Measurements from ENCODE around the gene MCUB. TPM values are rescaled to one million over a fixed set of nuclear protein-coding genes. Genes with fewer than 3 reads are reported as not detected.
A peak's percentile ranks its signal among the peaks of the same experiment; 100 is the strongest.

MCUB gene
- total and polyA plus RNA-seq, 9 of the 15 experiments (the other 6 are each of a cell fraction or from before 2014, with no cell fraction given), result 1.4 to 21.5 (median 5.4) TPM

DNA sequence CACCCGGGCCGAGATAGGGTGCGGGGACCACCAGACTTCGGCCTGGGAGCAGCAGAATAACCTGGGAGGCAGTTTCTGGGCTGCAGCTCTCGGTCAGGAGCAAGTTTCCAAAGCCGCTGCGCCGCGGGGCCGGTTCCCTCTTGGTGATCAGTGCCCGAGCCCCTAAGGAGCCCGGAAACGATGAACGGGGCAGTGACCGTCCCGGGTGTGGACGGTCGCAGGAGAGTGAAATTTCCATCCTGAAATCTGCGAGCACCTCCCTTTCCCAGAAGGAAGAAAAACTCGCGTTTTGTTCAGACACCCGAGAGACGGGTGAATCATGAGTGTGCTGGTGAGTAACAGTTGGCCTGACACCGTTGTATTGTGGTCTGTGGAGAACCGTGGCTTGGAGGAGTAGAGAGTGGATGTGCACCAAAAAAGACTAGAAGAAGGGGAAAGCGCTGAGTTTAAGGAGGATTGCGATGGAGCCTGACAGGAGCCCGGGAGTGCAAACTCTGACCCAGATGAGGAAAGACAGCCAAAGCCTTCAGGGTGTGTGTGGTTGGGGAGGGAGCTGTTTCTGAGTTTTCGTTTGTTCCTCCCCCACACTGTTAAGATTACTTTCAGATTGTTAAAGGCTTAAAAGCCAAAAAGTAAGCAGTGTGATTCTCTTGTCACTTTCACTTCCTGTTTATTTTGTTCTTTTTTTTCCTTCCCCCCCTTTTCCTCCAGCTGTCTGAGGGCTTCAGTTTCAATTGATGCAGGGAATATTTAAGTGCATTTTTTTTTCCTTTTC is 828 bp downstream of the MCUB start (continued):
- no peak for TF ChIP-seq POU5F1 (IDR thresholded peaks at IDR 0.05; ENCODE audit: borderline replicate concordance, low read depth, low read length, partially characterized antibody)
- TF ChIP-seq SPI1 (IDR thresholded peaks at IDR 0.05; ENCODE audit: borderline replicate concordance, low read depth, low read length), result peak; percentile 63; the same call in 1 of the 2 replicates
- TF ChIP-seq, protein P1, sequence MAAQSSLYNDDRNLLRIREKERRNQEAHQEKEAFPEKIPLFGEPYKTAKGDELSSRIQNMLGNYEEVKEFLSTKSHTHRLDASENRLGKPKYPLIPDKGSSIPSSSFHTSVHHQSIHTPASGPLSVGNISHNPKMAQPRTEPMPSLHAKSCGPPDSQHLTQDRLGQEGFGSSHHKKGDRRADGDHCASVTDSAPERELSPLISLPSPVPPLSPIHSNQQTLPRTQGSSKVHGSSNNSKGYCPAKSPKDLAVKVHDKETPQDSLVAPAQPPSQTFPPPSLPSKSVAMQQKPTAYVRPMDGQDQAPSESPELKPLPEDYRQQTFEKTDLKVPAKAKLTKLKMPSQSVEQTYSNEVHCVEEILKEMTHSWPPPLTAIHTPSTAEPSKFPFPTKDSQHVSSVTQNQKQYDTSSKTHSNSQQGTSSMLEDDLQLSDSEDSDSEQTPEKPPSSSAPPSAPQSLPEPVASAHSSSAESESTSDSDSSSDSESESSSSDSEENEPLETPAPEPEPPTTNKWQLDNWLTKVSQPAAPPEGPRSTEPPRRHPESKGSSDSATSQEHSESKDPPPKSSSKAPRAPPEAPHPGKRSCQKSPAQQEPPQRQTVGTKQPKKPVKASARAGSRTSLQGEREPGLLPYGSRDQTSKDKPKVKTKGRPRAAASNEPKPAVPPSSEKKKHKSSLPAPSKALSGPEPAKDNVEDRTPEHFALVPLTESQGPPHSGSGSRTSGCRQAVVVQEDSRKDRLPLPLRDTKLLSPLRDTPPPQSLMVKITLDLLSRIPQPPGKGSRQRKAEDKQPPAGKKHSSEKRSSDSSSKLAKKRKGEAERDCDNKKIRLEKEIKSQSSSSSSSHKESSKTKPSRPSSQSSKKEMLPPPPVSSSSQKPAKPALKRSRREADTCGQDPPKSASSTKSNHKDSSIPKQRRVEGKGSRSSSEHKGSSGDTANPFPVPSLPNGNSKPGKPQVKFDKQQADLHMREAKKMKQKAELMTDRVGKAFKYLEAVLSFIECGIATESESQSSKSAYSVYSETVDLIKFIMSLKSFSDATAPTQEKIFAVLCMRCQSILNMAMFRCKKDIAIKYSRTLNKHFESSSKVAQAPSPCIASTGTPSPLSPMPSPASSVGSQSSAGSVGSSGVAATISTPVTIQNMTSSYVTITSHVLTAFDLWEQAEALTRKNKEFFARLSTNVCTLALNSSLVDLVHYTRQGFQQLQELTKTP (IDR thresholded peaks at IDR 0.05; ENCODE audit: low read depth in 1 of 2, partially characterized antibody in 2 of 2), result no peak
- no peak for TF ChIP-seq ZBTB1 (CRISPR knock-in tag; IDR thresholded peaks at IDR 0.05; ENCODE audit: borderline replicate concordance, low read depth)
- no peak for TF ChIP-seq ZNF316 (IDR thresholded peaks at IDR 0.05)
- no peak for TF ChIP-seq U2AF1 (optimal IDR thresholded peaks at IDR 0.05; ENCODE audit: low read depth, low read length)
- no peak for TF ChIP-seq ZNF583 (CRISPR knock-in tag; IDR thresholded peaks at IDR 0.05)
- no peak for TF ChIP-seq XRCC4 (IDR thresholded peaks at IDR 0.05; ENCODE audit: extremely low read depth, insufficient read depth, insufficient read length)
- 0 out of 2 replicates have a peak, but pooled peaks have one; percentile 46 for TF ChIP-seq HES1 (IDR thresholded peaks at IDR 0.05; ENCODE audit: low read depth)
- peak; percentile 32 for TF ChIP-seq PRDM10 (IDR thresholded peaks at IDR 0.05; ENCODE audit: partially characterized antibody)
- peak; percentile 5; the same call in 1 of the 2 replicates for TF ChIP-seq ZFX (CRISPR knock-in tag; IDR thresholded peaks at IDR 0.05)
- TF ChIP-seq TOE1 (IDR thresholded peaks at IDR 0.05; ENCODE audit: borderline replicate concordance), result peak; percentile 25; the same call in 1 of the 2 replicates
- no peak for TF ChIP-seq TOE1 (CRISPR knock-in tag; IDR thresholded peaks at IDR 0.05; ENCODE audit: borderline replicate concordance, low read depth)
